Stimulated activated CD8-positive, alpha-beta memory T cell treated with anti-CD3 and anti-CD28 coated beads, Interleukin-4, amount 100 ng/mL, for 24 hours (primary cell): Measurements from ENCODE around the gene WDR76.
A peak's percentile ranks its signal among the peaks of the same experiment; 100 is the strongest.
"Not testable (repeated sequence)": the region's sequence is repeated elsewhere in the genome, so short reads cannot be mapped to it uniquely, and the experiment has no call there.

ENCODE experiments used
- DNase-seq: peaks from one replicate; pipeline ENCODE4 v3.0.0-alpha.2; 2020; ENCODE audit warnings: low read depth

Gene WDR76

GRCh38 chr15:43826508-43827341 lies at the start of gene WDR76:
Gene WDR76 (plus strand): TSS chr15:43827002. CDS start chr15:43827033, 31 bp downstream.
- peak; percentile 71 for DNase-seq

- peak; percentile 81 for DNase-seq
These were observed 49.4 kb upstream of the WDR76 start for GRCh38 chr15:43777267-43777914.

- no peak for DNase-seq
These were observed 47.8 kb upstream of the WDR76 start for GRCh38 chr15:43779016-43779415.

- no peak for DNase-seq
These were observed 37.4 kb upstream of the WDR76 start for GRCh38 chr15:43789409-43789808.

GRCh38 chr15:43791993-43792760 lies 34.6 kb upstream of the WDR76 start, which contains the start of gene SERF2:
Gene SERF2 (plus strand): TSS chr15:43792320. CDS start chr15:43792377, 57 bp downstream.
- DNase-seq = peak; percentile 100

GRCh38 chr15:43792761-43793476 lies 33.9 kb upstream of the WDR76 start:
- no peak for DNase-seq

GRCh38 chr15:43793647-43794046 lies 33.2 kb upstream of the WDR76 start:
- no peak for DNase-seq

GRCh38 chr15:43794269-43795037 lies 32.3 kb upstream of the WDR76 start:
- no peak for DNase-seq

- no peak for DNase-seq
These were observed 31.6 kb upstream of the WDR76 start for GRCh38 chr15:43795197-43795596.

GRCh38 chr15:43795997-43796396 lies 30.8 kb upstream of the WDR76 start:
- no peak for DNase-seq

- DNase-seq = no peak
These were observed 30.2 kb upstream of the WDR76 start for GRCh38 chr15:43796566-43796965.

- no peak for DNase-seq
These were observed 27.4 kb upstream of the WDR76 start for GRCh38 chr15:43799209-43799944.

- DNase-seq = no peak
These were observed 26.9 kb upstream of the WDR76 start, which contains the start of gene SERINC4 for GRCh38 chr15:43799945-43800285. Gene SERINC4 (minus strand): TSS chr15:43800220. CDS start chr15:43799986, 234 bp downstream.

GRCh38 chr15:43800286-43801141 lies 26.3 kb upstream of the WDR76 start, which contains the start of gene HYPK:
Gene HYPK (plus strand): TSS chr15:43800599. CDS start chr15:43800623, 24 bp downstream.
- DNase-seq = peak; percentile 85

GRCh38 chr15:43802676-43803075 lies 24.1 kb upstream of the WDR76 start:
- not testable (repeated sequence) for DNase-seq

- no peak for DNase-seq
These were observed 18.3 kb upstream of the WDR76 start for GRCh38 chr15:43808435-43808950.

GRCh38 chr15:43808960-43809678 lies 17.7 kb upstream of the WDR76 start:
- no peak for DNase-seq

GRCh38 chr15:43815064-43815463 lies 11.7 kb upstream of the WDR76 start:
- DNase-seq = not testable (repeated sequence)
